ENCODE results near the gene NEO1.
"Not testable (repeated sequence)": the region's sequence is repeated elsewhere in the genome, so short reads cannot be mapped to it uniquely, and the experiment has no call there.

NEO1 gene

GRCh38 chr15:73143763-73144155, 91.5 kb downstream of the NEO1 start:
- no peak for DNase-seq

DNA sequence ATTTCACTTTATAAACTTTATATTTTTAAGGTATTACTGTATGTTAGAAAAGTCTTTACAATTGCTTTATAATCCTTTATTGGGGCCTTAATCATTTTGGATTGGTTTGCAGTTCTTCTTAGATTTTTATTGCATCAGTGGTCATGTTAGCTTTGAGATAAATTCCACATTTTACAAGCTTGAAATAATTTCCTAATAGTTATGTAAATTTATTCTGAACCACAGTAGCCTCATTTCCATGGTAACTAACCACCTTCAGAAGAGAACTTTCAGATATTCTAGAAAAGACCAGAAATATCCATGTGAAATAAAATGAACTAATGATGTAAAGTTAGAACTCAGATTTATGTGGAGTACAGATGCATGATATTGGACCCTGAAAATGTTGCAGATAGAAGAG, 94.2 kb downstream of the NEO1 start:
- no peak for DNase-seq

GRCh38 chr15:73150831-73151230, 98.6 kb downstream of the NEO1 start:
- DNase-seq: no peak

GRCh38 chr15:73153024-73153423, 100.8 kb downstream of the NEO1 start:
- no peak for DNase-seq

DNA sequence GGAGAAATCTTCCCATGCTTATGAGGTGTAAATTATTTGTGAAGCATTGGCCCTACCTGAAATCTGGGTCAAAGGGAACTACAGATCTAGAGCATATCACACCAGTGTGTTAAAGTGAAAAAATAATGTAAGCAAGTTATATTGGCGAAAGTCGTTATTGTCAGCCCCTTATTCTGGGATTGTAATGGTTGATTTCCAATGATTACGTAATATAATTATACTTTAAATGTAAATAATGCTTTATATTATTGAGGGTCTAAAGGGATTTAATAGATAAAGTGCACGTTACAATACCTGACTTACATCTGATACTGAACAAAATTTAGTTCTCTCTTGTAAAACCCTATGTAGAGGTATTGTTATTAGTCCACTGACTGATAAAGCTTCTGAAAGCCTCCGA, 101.2 kb downstream of the NEO1 start:
- no peak for DNase-seq

GRCh38 chr15:73156431-73157191, 104.3 kb downstream of the NEO1 start:
- no peak for DNase-seq

DNA sequence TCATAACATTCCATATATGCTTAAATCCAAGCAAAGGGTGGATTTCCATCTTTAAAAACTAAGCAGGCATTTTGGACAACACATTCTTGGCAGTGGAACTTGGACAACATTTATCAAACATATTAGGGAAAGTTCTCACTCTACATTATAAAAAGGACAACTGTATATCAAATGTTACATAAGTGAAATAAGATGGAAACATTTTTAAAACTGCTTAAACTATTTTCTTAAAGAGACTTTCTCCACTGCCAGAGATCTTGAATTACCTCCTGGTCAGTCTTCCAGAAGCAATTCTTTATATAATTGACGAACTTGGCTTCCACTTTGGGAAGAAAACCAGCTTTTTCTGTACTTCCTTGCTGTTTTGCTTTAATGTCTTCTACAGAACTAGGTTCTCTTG, 109.3 kb downstream of the NEO1 start:
- no peak for DNase-seq

- DNase-seq: no peak
Measured at GRCh38 chr15:73165435-73165834, 113.2 kb downstream of the NEO1 start.

DNA sequence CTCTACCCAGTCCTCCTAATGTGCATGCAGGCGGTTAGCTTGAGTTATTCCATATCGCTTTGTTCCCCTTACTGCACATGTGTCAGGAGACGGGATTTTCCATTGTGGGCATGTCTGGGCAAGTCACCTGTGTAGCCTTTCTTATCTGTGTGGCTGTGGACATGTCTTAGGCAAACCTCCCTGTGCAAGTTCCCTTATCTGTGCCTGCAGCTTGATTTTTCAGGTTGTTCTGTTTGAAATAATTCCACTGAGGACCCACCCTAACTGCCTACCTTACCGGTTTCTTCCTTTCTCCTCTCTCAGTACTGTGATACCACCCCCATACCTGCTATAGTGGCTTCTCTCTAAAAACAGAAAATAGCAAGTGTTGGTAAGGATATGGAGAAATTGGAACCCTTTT, 113.6 kb downstream of the NEO1 start:
- no peak for DNase-seq

- not testable (repeated sequence) for DNase-seq
Measured at GRCh38 chr15:73166711-73167110, 114.4 kb downstream of the NEO1 start.

- no peak for DNase-seq
Measured at GRCh38 chr15:73168487-73168886, 116.2 kb downstream of the NEO1 start.

DNA sequence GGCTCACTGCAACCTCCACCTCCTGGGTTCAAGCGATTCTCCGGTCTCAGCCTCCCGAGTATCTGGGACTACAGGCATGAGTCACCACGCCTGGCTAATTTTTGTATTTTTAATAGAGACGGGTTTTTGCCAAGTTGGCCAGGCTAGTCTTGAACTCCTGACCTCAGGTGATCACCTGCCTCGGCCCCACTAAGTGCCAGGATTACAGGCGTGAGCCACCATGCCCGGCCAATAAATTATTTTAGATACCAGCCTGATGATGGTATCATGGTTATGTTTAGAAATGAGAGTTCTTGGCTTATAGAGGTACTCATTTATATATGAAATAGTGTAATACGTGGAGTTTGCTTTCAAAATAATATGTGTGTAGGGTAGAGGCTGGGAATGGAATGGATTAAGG, 119.4 kb downstream of the NEO1 start:
- DNase-seq: no peak

DNA sequence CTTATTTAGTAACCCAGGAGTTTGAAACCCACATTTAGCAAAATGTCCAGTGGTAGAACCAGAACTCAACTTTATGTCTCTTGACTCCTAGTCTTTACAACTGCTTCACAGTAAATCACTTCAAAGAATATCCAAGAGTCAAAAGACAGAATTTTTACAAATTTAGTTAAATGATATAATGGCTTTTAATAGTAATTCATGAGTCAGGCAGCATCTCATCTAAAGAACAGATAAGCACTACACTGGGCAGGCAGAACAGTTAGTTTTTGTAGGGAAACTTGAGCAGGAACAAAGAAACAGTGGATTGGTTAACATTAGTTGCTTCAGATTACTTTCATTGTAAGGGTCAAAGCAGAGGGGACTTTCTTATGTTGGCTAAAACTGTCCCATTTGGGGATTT, 120.2 kb downstream of the NEO1 start:
- no peak for DNase-seq

DNA sequence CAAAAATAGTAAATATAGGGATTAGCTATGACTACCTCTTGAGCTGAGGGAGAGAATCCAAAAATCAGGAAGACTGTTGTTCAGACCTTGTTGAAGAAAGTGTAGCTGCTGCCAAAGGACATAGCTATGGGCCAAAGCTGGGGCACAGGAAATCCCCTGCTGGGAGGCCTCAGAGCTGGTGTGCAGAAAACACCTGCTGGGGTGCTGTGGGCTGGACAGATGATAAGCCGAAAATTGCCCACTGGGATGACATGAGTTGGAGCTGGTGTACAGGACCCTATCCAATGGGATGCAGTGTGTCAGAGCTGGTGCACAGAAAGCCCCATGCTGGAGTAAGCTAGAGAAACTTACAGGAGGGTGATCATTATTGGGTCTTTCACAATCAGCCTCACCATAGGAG, 121.9 kb downstream of the NEO1 start:
- no peak for DNase-seq

GRCh38 chr15:73175382-73175781, 123.1 kb downstream of the NEO1 start:
- no peak for DNase-seq

DNA sequence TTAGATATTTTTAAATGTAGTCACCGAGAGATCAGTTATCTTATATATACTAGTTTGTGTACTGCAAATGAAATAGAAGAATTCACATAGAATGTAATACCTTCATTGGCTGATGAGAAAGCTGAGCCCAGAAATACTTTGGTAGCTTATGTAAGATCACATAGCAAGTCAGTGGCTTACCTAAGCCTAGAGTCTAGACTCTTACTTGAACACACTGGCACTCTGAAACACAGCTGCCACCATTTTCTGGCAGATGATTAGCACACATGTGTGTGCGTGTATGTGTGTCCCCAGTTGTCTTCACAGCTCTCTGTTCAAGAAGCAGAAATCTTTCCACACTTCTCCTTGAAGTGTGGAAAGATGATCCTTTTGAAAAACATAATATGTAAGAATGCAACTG, 124.3 kb downstream of the NEO1 start:
- DNase-seq: no peak

GRCh38 chr15:73183071-73183470, 130.8 kb downstream of the NEO1 start:
- DNase-seq: no peak

GRCh38 chr15:73190189-73190601, 137.9 kb downstream of the NEO1 start:
- no peak for DNase-seq

DNA sequence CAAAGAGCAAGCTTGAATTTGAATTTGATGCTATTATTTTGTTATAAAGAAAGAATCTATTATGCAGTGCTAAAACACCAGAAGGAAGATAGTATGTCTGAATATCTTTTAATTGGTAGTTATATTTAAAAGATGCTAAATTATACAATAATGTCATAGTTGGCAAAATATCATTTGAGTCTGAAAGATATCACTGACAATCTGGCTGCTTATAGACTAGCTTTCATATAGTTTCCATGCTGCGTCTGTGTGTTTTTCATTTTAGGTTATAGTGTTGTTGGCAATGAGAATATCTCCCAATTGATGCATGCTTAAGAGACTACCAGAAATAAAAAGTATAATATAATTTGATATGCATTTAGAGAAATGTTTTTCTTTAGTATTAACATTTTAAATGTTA, 142.9 kb downstream of the NEO1 start:
- DNase-seq: no peak

DNA sequence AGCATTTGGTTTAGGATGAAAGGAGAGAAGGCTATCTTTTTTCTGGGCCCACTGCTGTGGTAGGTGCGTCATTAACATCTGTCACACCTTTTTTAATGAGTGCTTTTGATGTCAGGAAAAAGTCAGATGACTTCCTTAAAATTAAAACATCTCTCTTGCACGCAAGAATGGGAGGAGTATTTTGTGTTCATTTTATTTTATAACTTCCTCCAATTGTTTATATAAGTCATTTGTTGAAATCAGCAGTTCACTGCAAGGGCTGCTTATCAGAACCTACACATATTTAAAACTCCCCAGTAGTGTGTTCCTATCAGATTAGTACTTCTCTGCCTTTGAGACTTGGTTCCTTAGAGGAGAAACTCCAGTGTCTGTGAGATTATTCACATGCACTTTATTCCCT, 143.8 kb downstream of the NEO1 start:
- DNase-seq: no peak

DNA sequence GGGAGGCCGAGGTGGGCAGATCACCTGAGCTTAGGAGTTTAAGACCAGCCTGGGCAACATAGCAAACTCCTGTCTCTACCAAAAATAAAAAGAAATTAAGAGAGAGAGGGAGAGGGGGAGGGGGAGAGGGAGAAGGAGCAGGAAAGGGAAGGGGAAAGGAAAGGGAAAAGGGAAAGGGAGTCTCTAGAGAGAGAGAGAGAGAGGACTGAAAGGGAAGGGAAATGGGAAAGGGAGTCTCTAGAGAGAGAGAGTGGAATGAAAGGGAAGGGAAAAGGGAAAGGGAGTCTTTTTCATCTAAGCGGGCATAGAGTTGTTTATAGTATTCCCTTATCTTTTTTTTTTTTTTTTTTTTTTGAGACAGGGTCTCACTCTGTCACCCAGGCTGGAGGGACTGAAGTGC, 148.1 kb downstream of the NEO1 start:
- DNase-seq: no peak

DNA sequence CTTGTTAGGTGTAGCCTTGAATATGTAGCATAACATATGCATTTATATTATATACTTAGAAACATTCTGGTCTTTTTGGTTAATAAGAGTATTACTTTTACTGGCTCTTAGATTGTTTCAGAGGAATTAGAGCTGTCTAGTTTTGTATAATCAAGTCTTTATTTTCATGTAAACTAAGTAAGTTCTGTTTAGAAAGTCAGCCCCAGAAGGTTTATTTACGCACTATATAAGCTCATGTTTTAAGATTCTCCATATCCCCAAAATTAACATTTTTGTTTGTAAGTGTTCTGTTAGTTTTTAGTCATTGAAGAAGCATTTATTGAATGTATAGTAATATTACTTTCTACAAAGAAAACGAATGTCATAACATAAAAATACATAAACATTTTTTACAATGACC, 158.4 kb downstream of the NEO1 start:
- DNase-seq: no peak

- DNase-seq: no peak
Measured at GRCh38 chr15:73212424-73212823, 160.2 kb downstream of the NEO1 start.

DNA sequence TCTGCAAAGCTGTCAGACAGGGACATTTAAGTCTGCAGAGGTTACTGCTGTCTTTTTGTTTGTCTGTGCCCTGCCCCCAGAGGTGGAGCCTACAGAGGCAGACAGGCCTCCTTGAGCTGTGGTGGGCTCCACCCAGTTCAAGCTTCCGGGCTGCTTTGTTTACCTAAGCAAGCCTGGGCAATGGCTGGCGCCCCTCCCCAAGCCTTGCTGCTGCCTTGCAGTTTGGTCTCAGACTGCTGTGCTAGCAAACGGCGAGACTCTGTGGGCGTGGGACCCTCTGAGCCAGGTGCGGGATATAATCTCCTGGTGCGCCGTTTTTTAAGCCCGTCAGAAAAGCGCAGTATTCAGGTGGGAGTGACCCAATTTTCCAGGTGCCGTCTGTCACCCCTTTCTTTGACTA, 169.2 kb downstream of the NEO1 start:
- DNase-seq: not testable (repeated sequence)

GRCh38 chr15:73225358-73226015, 173.2 kb downstream of the NEO1 start:
- DNase-seq: no peak

All from SIG-M5 (cell line).